GF-D8 (cell line): Measurements from ENCODE around the gene ZNF546.
"Not testable (repeated sequence)": the region's sequence is repeated elsewhere in the genome, so short reads cannot be mapped to it uniquely, and the experiment has no call there.

Experiments
- DNase-seq: peaks from one replicate; lab custom pipeline; 2025; lab: John Stamatoyannopoulos, UW

Gene ZNF546

GRCh38 chr19:39986643-39987042 is 10.2 kb upstream of the ZNF546 start:
- DNase-seq = no peak

GRCh38 chr19:39987167-39987566 is 9.7 kb upstream of the ZNF546 start:
- no peak for DNase-seq

- no peak for DNase-seq
Measured at GRCh38 chr19:39987596-39987995, 9.3 kb upstream of the ZNF546 start.

- DNase-seq = no peak
Measured at GRCh38 chr19:39993605-39994004, 3.3 kb upstream of the ZNF546 start.

- DNase-seq = no peak
Measured at GRCh38 chr19:39994361-39994760, 2.5 kb upstream of the ZNF546 start.

- DNase-seq = no peak
Measured at GRCh38 chr19:39995794-39996193, 1.1 kb upstream of the ZNF546 start.

- no peak for DNase-seq
Measured at GRCh38 chr19:39996218-39996810, 546 bp upstream of the ZNF546 start.

GRCh38 chr19:39997638-39998216 is 867 bp downstream of the ZNF546 start:
- no peak for DNase-seq

- DNase-seq = no peak
Measured at GRCh38 chr19:39998501-39998900, 1.6 kb downstream of the ZNF546 start.

GRCh38 chr19:40005691-40006272 is 8.9 kb downstream of the ZNF546 start:
- no peak for DNase-seq

GRCh38 chr19:40006273-40006691 is 9.4 kb downstream of the ZNF546 start:
- no peak for DNase-seq

- DNase-seq = no peak
Measured at GRCh38 chr19:40009674-40010073, 12.8 kb downstream of the ZNF546 start.

- DNase-seq = no peak
Measured at GRCh38 chr19:40013991-40014390, 17.1 kb downstream of the ZNF546 start.

- no peak for DNase-seq
Measured at GRCh38 chr19:40023969-40024368, 27.1 kb downstream of the ZNF546 start.

- no peak for DNase-seq
Measured at GRCh38 chr19:40025938-40026596, 29.2 kb downstream of the ZNF546 start.

GRCh38 chr19:40026597-40026970 is 29.7 kb downstream of the ZNF546 start:
- no peak for DNase-seq

- no peak for DNase-seq
Measured at GRCh38 chr19:40033989-40034560, 37.2 kb downstream of the ZNF546 start.

GRCh38 chr19:40035996-40036395 is 39.1 kb downstream of the ZNF546 start:
- DNase-seq = no peak

GRCh38 chr19:40038047-40038446 is 41.2 kb downstream of the ZNF546 start:
- not testable (repeated sequence) for DNase-seq

- not testable (repeated sequence) for DNase-seq
Measured at GRCh38 chr19:40041718-40042117, 44.9 kb downstream of the ZNF546 start.

GRCh38 chr19:40053491-40053890 is 56.6 kb downstream of the ZNF546 start:
- no peak for DNase-seq

GRCh38 chr19:40054632-40055031 is 57.8 kb downstream of the ZNF546 start:
- DNase-seq = no peak

- DNase-seq = no peak
Measured at GRCh38 chr19:40055049-40055448, 58.2 kb downstream of the ZNF546 start.
